H1 (cell line): ENCODE results near the gene BTNL8. TPM values are rescaled to one million over a fixed set of nuclear protein-coding genes. Genes with fewer than 3 reads are reported as not detected.

Source experiments
- CBX8 ChIP-seq: fragments of 300-800, 300-1000 bp; sonication (generic); IDR thresholded peaks from 2 replicates; pipeline ENCODE4 v1.7.1; 2016; ENCODE audit warnings: low read depth, low read length, borderline replicate concordance
- FOSL1 ChIP-seq: IDR thresholded peaks from 2 replicates; pipeline ENCODE4 v1.6.1; 2011; ENCODE audit warnings: mild to moderate bottlenecking, low read depth, low read length, moderate library complexity; ENCODE audit not compliant: insufficient read depth
- polyA plus RNA-seq, 7 experiments: library from polyadenylated mRNA; depleted of rRNA in 3 of 7; stranded (reverse) in 5 of 7; unstranded in 2 of 7; fragments of >200 nt in 5 of 7; fragments of 200-250 nt in 2 of 7; gene quantifications; 1 replicate in 5 of 7; 2 replicates in 1 of 7; 4 replicates in 1 of 7; pipeline versions ENCODE4 v1.2.1 to v1.2.3, GENCODE V29; 2011 to 2013; ENCODE audit warnings: missing spikeins in 2 of 7, mixed read lengths in 2 of 7
- total RNA-seq: library from RNA; stranded (reverse); fragmentation: NEBNext Ultra II Directional; extraction: Animal tissue kit (Norgen Biotek cat#: 25700); gene quantifications from 2 replicates; pipeline ENCODE4 v1.2.1, GENCODE V29; 2021

Gene BTNL8
- total and polyA plus RNA-seq, 2 of the 8 experiments (the other 6 are each of a cell fraction or from before 2014, with no cell fraction given) = 0.32 to 0.48 TPM

DNA sequence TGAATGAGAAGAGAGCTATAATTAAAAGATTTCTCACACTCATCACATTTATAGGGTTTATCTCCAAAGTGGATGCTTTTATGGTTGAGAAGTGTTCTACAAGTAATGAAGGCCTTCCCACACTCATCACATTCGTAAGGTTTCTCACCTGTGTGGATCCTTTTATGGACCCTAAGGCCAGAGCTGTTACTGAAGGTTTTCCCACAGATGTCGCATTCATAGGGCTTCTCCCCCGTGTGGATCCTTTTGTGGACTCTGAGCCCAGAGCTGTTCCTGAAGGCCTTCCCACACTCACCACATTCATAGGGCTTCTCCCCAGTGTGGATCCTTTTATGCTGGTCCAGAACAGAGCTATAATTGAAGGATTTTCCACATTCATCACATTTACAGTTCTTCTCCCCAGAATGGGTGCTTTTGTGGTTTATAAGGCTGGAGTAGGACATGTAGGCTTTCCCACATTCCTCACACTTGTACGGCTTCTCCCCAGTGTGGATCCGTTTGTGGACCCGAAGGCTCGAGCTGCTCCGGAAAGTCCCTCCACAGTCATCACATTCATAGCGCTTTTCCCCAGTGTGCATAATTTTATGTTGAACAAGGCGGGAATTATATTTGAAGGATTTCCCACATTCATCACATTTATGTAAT lies 48.4 kb upstream of the BTNL8 start (continued):
- TF ChIP-seq FOSL1 = no peak
- no peak for TF ChIP-seq CBX8
